Raji (cell line): ENCODE results near the gene IDH3G.

Experiments
- POLR2A ChIP-seq: IDR thresholded peaks from 2 replicates; pipeline ENCODE4 v1.6.1; 2011; ENCODE audit warnings: low read depth, low read length, control low read depth; ENCODE audit not compliant: insufficient read depth

IDH3G gene

DNA sequence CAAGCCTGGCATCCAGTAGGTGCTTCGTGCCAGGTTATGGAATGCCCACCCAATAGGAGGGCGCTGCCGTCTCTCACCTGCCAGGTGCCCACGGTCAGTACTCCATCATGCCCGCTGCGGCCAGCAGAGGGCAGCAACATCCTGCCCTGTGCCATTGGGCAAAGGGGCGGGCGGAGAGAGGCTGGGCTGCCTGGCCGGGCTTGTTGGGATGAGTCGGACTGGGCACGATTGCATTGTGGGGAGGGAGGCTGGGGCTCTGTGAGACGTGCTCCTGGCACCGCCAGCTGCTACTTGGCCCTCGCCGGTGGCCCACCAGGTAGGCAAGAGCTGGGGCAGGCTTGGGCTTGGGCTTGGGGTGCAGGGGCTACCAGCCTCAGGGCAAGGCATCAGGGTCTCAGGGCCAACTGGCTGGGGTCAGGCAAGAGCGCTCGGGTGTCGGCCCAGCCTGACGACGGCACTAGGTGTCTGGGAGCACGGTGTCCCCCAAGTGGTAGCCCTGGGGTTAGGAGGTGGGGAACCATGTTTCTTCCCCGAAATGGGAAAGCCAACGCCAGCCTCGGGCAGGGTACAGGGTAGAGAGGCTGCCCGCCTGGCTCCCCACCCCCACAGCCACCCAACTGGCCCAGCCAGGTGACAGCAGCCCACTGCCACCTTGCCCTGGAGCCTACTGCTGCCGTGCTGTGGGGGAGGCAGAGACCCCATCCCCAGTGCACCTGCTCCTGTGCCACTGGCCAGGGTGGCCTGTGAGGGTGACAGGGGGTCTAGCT is 30.0 kb downstream of the IDH3G start, which contains the start of gene PLXNB3:
Gene PLXNB3 (plus strand): TSS at position 261 of the 767 bp plus-strand sequence. CDS start 1,287 bp downstream, outside the sequence.
- no peak for TF ChIP-seq POLR2A

DNA sequence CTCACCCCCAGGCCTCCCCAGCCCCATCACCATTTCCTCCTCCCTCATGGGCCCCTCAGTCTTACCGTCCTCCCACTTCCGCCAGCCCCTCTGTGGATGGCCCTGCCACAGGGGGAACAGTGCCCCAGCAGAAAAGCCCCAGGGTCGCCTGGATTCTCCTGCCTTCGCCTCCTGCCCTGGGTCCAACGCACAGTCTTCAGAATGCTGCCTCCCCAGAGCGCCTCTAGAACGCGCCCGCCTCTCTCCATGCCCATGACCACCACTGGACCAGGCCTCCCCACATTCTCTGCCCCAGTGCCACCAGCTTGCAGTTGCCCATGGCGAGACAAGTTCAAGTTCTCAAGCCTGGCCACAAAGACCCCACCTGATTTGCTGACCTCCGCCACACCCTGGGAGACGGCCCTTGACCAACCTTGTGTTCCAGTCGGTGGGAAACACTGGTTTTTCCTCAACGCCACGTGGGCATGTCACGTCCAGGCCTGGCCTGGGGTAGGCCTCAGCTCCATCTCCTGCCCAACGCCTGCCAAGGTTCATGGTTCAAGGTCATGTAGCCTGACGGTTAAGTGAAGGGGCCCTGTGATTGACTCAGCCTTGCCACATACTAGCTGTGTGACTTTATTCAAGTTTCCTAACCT is 30.8 kb downstream of the IDH3G start:
- no peak for TF ChIP-seq POLR2A

DNA sequence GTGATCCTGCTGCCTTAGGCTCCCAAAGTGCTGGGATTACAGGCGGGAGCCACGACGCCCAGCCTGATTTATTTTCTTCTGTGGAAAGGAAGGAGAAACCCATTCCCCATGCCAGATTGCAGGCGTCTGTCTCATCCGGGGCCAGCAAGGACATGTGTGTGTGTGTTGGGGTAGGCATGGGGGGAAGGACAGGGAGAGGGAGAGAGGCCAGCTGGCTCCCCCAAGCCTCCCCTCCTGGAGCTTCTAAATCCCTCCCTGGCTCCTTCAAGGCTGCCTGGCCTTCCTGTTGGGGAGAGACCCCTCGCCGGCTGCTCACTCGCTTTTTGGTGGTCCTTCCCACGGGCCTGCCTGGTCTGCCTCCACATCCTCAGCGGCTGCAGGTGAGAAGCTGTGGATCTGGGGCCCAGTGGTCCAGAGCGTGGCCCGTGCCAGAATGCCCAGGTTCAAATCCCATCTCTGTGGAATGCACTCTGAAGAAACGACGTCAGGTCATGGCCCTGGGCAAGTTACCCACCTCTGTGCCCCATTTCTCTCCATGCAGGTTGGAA is 31.5 kb downstream of the IDH3G start:
- TF ChIP-seq POLR2A, result no peak

DNA sequence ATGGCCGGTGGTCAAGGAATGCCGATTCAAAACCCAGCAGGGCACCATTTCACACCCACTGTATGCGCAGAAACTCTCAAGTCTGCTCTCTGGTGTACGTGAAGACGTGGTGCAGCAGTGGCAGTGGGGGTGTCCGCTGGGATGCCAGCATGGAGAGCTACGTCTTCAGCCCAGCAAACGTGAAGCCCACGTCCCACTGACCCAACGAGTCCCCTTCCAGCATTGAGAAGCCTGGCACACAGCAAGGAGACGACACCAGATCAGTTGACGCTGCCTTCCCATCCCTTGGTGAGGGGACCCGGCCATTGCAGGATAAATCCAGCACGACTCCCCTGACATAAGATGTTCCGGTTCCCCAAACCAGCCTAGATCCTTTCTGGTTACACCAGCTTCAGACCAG is 32.3 kb downstream of the IDH3G start:
- no peak for TF ChIP-seq POLR2A

DNA sequence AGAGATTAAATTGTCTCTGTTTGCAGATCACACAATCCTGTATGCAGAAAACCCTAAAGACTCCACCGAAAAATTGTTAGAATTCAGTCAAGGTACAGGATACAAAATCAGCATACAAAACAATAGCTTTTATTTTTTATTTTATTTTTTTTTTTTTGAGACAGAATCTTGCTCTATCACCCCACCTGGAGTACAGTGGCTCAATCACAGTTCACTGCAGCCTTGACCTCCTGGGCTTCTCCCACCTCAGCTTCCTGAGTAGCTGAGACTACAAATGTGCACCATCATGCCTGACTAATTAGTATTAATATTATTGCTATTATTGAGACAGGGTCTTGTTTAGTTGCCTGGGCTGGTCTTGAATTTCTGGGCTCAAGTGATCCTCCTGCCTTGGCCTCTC is 39.0 kb downstream of the IDH3G start:
- TF ChIP-seq POLR2A, result no peak

DNA sequence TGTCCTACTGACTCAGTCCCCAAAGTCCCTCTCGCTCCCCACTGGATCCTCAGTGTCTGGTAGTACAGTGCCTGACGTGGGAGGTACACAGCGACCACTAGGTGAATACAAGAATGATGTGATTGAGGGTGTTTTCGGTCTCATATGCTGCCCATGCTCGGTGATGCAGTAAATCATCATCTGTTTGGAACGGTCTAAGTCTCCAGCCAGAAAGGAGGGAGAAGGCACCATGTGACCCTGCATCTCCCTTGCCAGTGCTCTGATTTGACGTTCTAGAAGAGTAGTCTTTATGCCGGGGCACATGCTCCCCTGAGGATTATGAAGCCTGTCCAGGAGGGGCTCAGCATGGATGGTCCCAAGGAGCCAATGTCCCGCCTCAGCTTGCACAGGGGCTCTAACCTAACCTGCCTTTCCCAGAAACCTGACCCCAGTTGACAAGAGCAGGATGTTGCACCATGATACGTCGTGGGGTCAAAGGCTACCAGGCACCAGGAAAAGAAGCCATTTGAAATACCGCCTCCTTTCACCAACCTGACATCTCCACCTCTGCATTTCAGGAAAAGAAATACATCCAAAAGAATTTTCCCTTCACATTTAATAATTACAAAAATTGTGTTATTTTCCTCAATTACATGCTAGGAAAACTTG is 43.9 kb downstream of the IDH3G start:
- TF ChIP-seq POLR2A, result no peak

DNA sequence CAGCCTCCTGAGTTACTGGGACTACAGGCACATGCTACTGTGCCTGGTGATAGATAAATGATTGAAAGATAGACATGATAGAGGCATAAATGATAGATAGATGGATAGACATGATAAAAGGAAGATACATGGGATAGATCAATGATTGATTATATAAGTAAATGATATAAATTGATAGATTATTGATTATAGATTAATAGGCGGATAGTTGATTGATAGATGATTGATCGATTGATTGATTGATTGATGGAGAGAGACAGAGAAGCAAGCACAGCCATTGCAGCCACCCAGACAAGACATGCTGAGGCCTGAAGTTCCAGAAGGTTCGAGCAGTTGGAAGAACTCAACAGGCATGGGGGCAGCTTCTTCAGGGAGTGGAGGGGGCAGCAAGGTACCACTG is 47.8 kb downstream of the IDH3G start:
- no peak for TF ChIP-seq POLR2A

DNA sequence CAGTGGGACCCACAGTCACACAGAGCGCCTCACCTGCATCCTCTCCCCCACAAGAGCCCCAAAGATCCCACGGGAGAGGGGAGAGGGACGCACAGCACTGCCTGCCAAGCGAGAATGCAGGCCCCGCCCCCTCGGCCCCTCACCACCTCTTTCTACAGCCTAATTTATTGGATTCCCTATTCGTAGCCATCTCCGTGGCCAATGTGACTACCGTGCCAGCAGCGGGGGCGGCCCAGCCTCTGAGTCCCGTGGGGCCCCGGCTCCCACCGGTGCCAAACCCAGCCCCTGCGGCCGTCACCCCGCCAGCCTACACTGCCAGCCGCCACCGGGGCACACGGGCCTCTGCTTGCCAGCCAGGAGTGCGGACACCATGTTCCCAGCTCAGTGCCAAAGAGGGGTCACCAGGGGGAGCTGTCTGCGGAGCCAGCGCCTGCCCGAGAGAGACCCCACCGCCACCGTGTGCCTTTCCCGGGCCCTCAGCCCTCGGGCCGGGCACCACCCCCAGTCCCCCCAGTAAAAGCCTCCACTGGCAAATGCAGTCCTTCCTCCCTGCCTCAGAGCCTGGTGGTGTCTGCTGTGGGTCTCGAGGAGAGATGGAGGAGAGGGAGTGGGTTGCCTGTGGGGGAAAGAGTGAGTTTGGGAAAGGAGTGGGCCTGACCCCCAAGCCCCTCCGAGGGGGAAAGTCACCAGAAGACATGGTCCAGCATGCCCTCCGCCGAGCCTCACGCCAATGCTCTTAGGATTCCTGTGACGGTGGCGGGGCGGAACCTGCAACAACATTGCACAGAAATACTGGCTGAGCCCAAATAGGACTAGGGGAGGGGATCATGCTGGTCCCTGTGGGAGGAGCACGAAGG is 49.7 kb downstream of the IDH3G start:
- TF ChIP-seq POLR2A, result no peak

DNA sequence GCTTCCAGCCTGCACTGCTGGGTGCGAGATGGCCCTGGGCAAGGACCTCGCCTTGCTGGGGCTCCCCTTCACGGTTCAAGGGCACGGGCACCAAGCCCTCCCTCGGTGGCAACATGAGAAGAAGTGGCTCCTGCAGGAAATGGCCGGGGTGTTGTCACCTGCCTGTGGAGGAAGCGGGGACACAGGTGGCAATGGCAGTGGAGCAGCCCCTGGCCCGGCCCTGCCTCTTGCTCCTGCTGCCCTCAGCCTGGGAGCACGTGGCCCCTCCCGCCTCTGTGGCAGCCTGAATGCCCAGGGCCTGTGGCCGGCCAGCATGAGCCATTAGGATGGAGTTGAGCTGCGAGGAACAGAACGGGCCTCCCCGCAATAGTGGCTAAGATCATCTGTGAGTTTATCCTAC is 52.7 kb downstream of the IDH3G start:
- no peak for TF ChIP-seq POLR2A

DNA sequence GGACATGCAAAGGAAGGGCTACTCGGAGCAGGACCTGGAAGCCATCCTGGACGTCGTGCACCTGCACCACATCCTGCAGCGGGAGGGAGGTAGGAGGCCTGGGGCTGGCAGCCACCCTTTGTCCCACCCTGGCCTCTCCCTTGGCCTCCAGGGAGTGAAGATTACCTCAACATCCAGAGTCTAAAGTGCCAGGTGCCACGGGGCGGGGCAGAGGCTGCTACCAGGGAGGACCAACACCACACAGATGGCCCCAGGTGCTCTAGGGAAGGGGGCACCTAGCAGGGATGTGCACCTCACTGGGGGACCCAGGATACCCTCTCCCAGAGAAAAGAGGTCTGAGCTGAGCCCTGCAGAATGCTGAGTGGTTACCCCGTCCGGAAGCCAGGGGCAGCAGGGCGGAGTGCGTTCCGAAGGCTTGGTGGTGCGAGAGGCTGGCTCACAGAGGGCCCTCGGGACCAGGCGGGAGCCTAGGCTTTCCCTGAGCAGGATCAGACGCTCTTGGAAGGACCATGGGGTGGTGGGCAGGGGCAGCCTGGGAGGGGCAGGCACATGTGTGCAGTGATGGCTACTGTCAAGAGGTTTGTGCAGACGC is 53.4 kb downstream of the IDH3G start:
- TF ChIP-seq POLR2A, result no peak

DNA sequence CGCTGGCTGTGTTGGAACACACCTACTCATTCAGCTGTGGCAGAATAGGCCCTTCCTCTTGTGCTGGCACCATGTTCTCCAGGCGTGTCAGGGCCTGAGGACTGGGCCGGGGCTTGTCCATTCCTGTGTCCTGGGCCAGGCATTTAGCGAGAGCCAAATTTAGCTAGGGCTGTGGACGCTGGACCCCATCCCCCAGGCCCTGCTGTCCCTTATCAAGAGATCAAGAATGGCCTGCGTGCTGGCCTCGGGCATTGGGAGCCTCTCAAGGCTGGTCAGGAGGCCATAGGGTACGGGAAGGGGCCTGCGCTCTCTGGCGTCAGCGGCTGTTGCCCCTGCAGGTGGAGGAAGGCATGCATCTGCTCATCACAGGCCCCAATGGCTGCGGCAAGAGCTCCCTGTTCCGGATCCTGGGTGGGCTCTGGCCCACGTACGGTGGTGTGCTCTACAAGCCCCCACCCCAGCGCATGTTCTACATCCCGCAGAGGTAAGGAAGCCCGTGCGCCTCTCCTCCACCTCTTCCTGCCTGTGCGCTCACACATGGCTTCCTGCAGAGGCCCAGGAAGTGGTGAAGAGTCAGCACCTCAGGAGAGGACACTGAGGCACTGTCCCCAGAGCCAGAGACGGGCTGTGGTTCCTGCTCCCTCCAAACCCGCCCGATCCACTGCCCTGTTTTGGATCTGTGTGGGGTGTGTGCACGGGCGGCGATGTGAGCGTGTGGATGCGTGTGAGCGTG is 54.3 kb downstream of the IDH3G start:
- no peak for TF ChIP-seq POLR2A

DNA sequence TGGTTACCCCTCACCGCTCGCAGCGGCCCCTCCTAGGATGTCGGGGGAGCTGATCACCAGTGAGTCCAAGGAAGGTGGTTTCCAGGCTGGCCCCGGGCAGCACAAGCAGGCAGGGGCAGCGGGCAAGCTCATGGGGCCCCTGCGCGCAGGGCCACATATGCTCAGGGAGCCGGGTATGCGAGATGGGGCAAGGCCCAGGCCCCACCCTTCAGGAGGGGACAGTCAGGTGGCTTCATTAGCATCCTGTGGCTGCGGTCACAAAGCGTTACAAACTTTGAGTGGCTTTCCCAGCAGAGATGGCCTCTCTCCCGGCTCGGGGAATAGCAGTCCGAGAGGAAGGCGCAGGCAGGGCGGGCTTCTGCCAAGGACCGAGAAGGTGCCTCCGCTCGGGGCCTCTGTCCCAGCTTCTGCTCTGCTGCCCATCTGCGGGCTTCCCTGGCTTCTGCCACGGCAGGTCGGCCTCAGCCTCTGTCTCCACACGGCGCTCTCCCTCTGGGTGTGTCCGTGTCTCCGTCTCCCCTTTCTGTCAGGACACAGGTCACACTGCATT is 56.0 kb downstream of the IDH3G start:
- TF ChIP-seq POLR2A, result no peak

DNA sequence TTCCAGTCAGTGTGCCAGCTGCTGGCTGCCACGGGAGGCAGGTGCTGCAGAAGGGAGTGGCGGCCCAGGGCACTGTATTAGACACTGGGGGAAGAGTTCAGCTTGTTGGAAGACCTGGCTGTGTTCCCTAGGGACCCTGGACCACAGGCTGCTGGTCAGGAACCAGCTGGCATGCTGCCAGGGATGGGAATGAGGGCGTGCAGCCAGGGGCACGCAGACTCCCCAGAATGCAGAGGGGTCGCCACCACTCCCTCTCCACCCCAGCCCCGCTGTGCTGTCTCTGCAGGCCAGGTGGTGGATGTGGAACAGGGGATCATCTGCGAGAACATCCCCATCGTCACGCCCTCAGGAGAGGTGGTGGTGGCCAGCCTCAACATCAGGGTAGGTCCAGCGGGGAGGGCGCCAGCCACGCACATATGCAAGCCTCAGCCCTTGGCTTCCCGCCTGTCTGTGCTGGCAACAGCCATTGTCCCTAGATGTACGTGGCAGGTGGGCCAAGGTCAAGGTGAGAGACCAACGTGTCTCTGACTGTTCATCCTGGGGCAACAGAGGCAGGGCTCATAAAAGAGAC is 57.2 kb downstream of the IDH3G start:
- no peak for TF ChIP-seq POLR2A
